Tibial artery (tissue), 4 donors: ENCODE results near the gene RLN3.

Source experiments
- DNase-seq, 2 donors: peaks; one replicate each; pipeline ENCODE4 v3.0.0-alpha.2; 2019
- H3K27ac ChIP-seq, 2 donors: fragments of 200-600 bp; sonication (generic) in 1 of 2; 1 replicate in 1 of 2; 2 replicates in 1 of 2; pipeline ENCODE4 v1.5.1; 2018 to 2019; ENCODE audit warnings: mild to moderate bottlenecking in 1 of 2
- H3K27me3 ChIP-seq, 2 donors: fragments of 200-600 bp; sonication (generic) in 1 of 2; one replicate each; pipeline versions ENCODE4 v1.5.1 to v1.6.0; 2016 to 2019
- H3K36me3 ChIP-seq, 3 donors: fragments of 200-600 bp; sonication (generic) in 2 of 3; one replicate each; pipeline ENCODE4 v1.5.1; 2016 to 2019; ENCODE audit warnings: mild to moderate bottlenecking in 2 of 3
- H3K4me1 ChIP-seq, 4 donors: fragments of 200-600 bp; sonication (generic) in 2 of 4; 1 replicate in 3 of 4; 2 replicates in 1 of 4; pipeline ENCODE4 v1.5.1; 2016 to 2019
- H3K4me3 ChIP-seq, 2 donors: fragments of 200-600 bp; sonication (generic) in 1 of 2; 1 replicate in 1 of 2; 2 replicates in 1 of 2; pipeline ENCODE4 v1.5.1; 2018 to 2019; ENCODE audit warnings: mild to moderate bottlenecking in 2 of 2
- H3K9me3 ChIP-seq, 3 donors: fragments of 200-600 bp; sonication (generic) in 1 of 3; one replicate each; pipeline ENCODE4 v1.5.1; 2016 to 2019
- intact Hi-C: fragments of 100-400 bp; cut with DNase I; formaldehyde crosslinking; loops from one replicate; pipeline ENCODE4 v1.15.0; 2023; ENCODE audit warnings: low total_unique reads
- TF ChIP-seq, protein P1 (sequence below), 2 experiments: fragments of 200-600 bp in 1 of 2; fragments of 450-650 bp in 1 of 2; IDR thresholded peaks; one replicate each; pipeline ENCODE4 v1.5.1; 2017 to 2019; ENCODE audit warnings: antibody characterized with exemption in 2 of 2, mild to moderate bottlenecking in 1 of 2, moderate library complexity in 1 of 2

Gene RLN3

DNA sequence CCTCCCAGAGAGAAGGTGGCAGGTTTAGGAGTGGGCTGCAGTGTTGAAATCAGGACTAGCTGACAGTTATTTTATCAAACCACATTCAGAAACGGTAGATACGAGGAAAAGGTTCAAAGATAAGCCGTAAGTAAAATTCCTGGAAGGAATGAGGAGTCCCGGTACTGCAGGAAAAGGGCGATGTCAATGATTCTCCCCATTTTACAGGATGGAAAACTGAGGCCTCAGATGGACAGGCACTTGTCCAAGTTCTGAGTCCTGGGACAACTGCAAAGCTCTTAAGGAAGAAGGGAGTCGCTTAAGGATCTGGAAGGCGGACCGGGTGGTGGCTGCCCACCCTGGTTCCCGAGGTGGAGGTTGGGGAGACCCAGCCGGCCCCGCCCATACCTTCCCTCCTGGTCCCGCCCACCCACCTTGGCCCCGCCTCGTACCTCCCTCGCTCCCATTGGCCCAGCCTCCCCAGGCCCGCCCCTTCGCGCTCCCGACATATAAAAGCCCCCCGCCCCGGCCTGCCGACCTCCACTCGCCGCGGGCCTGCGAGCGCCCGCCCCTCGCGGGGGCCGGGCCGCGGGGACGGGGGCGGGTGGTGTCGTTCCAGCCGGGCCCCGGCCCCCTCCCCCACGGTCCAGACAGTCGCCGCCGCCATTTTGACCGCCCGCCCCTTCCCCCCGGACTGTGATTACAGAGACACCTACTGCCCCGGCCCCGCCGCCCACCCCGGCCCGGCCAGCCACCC lies 22.4 kb upstream of the RLN3 start:
- intact Hi-C loops, result loop anchor here (5.0 kb wide), 1 partner anchor 77 kb away; no protein-coding TSS in a partner anchor
- Histone ChIP-seq H3K27me3 (no peaks in the 10 kb centered on the region), H3K9me3 (no peaks in the 10 kb centered on the region), H3K4me1 (peaks cover 0 to 38% (median 28%) of the 10 kb centered on the region in 4 donors), H3K36me3 (no peaks in the 10 kb centered on the region), H3K4me3 (peak overlapping the region; percentile 89 to 93), H3K27ac (peak overlapping the region; percentile 100)
- DNase-seq, result peak; percentile 82 to 92
- TF ChIP-seq, protein P1, sequence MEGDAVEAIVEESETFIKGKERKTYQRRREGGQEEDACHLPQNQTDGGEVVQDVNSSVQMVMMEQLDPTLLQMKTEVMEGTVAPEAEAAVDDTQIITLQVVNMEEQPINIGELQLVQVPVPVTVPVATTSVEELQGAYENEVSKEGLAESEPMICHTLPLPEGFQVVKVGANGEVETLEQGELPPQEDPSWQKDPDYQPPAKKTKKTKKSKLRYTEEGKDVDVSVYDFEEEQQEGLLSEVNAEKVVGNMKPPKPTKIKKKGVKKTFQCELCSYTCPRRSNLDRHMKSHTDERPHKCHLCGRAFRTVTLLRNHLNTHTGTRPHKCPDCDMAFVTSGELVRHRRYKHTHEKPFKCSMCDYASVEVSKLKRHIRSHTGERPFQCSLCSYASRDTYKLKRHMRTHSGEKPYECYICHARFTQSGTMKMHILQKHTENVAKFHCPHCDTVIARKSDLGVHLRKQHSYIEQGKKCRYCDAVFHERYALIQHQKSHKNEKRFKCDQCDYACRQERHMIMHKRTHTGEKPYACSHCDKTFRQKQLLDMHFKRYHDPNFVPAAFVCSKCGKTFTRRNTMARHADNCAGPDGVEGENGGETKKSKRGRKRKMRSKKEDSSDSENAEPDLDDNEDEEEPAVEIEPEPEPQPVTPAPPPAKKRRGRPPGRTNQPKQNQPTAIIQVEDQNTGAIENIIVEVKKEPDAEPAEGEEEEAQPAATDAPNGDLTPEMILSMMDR (IDR thresholded peaks at IDR 0.05), result no peak

DNA sequence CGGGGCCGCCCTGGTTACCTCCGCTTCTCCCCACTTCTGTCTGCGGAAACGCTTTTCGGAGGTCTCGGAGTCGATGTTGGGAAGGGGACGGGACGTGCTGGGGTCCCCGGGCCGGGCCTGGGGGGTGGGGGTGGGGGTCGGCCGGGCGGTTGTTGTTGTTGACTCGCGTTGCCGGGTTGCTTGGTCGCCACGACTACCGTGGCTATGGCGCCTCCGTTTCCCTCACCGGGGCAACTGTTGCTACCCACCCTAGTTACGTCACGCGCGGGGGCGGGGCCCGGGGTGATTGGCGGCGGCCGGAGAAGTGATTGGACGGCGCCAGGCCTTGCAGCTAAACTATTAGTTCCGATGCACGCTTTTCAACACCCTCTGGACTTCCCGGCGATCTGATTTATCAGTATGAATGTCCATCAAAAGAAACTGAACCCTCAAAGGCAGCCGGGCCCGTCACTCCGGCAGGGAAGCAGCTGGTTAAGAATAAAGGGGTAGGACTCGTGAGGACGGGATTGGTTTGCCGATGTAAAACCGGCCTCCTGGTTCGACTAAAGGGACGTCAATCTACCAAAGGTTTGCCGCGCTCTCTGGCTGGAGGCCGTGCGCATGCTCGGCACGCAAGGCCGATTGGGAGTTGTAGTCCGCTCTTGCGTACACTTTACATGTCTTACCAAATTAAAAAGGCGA lies 21.7 kb upstream of the RLN3 start, which contains the start of gene RFX1:
RFX1 (minus strand) TSS at position 236 of the 681 bp plus-strand sequence. CDS start 12,477 bp downstream, outside the sequence.
- peak; percentile 100 for DNase-seq
- intact Hi-C loops, result loop anchor here (5.0 kb wide), 1 partner anchor 76 kb away; no protein-coding TSS in a partner anchor
- no peaks in the 10 kb centered on the region for H3K36me3 ChIP-seq
- peak within 1 kb of the TSS; percentile 100 for H3K27ac ChIP-seq
- peaks cover 0 to 38% (median 28%) of the 10 kb centered on the region in 4 donors for H3K4me1 ChIP-seq
- TF ChIP-seq, protein P1 (IDR thresholded peaks at IDR 0.05), result no peak
- no peaks in the 10 kb centered on the region for H3K9me3 ChIP-seq
- peak within 1 kb of the TSS; percentile 89 to 93 for H3K4me3 ChIP-seq
- H3K27me3 ChIP-seq, result no peaks in the 10 kb centered on the region

DNA sequence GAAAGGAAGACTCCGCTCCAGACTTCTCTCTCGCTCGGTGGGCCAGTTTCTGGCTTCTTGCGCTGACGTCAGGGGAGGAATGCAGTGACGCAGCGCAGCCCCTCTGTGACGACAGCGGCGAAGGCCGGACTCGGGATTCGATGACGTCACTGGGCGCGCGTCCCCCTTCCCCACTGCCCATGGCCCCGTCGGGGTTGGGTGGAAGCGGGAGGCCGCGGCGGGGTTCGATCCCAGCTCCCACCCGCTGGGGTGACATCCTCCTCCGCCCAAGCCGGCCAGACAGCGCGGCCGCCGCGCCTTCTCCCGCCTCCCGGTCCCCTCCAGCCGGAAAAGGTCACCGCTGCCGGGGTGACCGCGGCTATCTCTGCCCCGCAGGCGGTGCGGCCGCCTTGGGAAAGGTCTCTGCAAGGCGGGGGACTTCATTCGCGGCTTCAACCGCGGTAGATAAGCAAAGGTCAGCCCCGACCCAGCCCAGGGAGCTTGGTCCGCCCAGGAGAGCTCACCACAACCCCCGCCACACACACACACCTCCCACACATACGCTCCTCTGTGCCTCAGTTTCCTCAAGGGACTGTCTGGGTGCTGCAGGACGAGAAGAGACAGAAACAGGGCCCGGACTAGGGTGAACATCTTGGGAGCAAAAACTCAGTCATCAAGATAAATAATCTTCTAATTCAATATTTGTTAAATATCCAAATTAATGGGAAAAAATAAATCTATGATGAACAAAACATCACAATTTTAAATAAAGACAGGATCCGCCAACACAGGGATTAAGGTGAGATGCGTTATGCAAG lies 21.0 kb upstream of the RLN3 start:
- no peaks in the 10 kb centered on the region for H3K27me3 ChIP-seq
- H3K4me1 ChIP-seq, result peaks cover 0 to 36% (median 27%) of the 10 kb centered on the region in 4 donors
- no peaks in the 10 kb centered on the region for H3K9me3 ChIP-seq
- peak overlapping the region; percentile 74 to 93 for H3K4me3 ChIP-seq
- TF ChIP-seq, protein P1 (IDR thresholded peaks at IDR 0.05), result peak in 1 of 2 experiments; percentile 15
- no peaks in the 10 kb centered on the region for H3K36me3 ChIP-seq
- intact Hi-C loops, result loop anchor here (5.0 kb wide), 1 partner anchor 75 kb away; no protein-coding TSS in a partner anchor
- no peak for DNase-seq
- H3K27ac ChIP-seq, result peak overlapping the region; percentile 98 to 100

DNA sequence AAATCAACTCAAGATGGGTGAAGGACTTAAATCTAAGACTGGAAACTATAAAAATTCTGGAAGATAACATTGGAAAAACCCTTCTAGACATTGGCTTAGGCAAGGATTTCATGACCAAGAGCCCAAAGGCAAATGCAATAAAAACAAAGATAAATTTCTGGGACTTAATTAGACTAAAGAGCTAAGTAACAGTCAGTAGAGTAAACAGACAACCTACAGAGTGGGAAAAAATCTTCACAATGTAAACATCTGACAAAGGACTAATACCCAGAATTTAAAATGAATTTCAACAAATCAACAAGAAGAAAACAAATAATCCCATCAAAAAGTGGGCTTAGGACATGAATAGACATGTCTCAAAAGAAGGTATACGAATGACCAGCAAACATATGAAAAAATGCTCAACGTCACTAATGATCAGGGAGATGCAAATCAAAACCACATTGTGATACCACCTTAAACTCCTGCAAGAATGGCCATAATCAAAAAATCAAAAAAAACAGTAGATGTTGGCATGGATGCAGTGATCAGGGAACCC lies 15.5 kb upstream of the RLN3 start:
- no peaks in the 10 kb centered on the region for H3K4me1 ChIP-seq
- no peaks in the 10 kb centered on the region for H3K9me3 ChIP-seq
- H3K4me3 ChIP-seq, result no peak overlapping the region
- DNase-seq, result no peak
- H3K36me3 ChIP-seq, result no peaks in the 10 kb centered on the region
- TF ChIP-seq, protein P1 (IDR thresholded peaks at IDR 0.05), result no peak
- no peaks in the 10 kb centered on the region for H3K27me3 ChIP-seq
- H3K27ac ChIP-seq, result no peak overlapping the region
- intact Hi-C loops, result no loop called here

DNA sequence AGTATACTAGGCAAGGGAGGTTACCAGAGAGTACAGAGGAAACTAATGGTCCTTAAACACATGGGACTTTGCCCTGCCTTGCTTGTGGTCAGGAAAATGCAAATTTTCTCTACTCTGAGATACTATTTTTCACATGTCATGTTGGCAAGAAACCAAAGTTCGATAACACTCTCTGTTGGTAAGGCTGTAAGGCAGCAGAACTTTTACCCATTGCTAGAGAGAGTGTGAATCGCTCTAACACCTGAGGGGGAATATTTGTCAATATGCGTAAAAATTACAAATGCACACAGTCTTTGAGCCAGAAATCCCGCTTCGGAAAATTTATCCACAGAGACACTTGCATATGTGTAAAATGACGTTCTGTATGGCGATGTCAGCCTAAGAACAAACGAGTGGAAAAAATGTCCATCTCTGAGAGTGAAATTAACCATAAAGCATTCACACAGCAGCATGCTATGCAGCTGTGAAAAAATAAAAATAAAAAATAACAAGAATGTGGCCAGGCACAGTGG lies 12.4 kb upstream of the RLN3 start:
- no peak overlapping the region for H3K27ac ChIP-seq
- intact Hi-C loops, result no loop called here
- TF ChIP-seq, protein P1 (IDR thresholded peaks at IDR 0.05), result no peak

More for the DNA sequence above, 12.4 kb upstream of the RLN3 start:
- Histone ChIP-seq H3K9me3 (no peaks in the 10 kb centered on the region), H3K36me3 (no peaks in the 10 kb centered on the region), H3K4me1 (no peaks in the 10 kb centered on the region), H3K27me3 (no peaks in the 10 kb centered on the region), H3K4me3 (no peak overlapping the region)
- no peak for DNase-seq
